HUES6 (cell line): ENCODE measurements around the gene THEM5.
"Not testable (repeated sequence)": the region's sequence is repeated elsewhere in the genome, so short reads cannot be mapped to it uniquely, and the experiment has no call there.

Experiments used
- H3K27ac ChIP-seq: 2 replicates; pipeline ENCODE4 v1.7.0; 2013; ENCODE audit warnings: low read depth, mild to moderate bottlenecking, low read length, inconsistent platforms
- H3K27me3 ChIP-seq: 2 replicates; pipeline ENCODE4 v1.6.1; 2013; ENCODE audit warnings: low read length; ENCODE audit not compliant: control insufficient read depth, insufficient read depth
- H3K36me3 ChIP-seq: 2 replicates; pipeline ENCODE4 v1.6.1; 2013; ENCODE audit warnings: low read length; ENCODE audit not compliant: control insufficient read depth, insufficient read depth
- H3K4me1 ChIP-seq: 2 replicates; pipeline ENCODE4 v1.6.1; 2013; ENCODE audit warnings: low read length; ENCODE audit not compliant: control insufficient read depth, insufficient read depth
- H3K4me3 ChIP-seq: 2 replicates; pipeline ENCODE4 v1.5.1; 2013; ENCODE audit warnings: low read depth, low read length
- H3K9ac ChIP-seq: one replicate; pipeline ENCODE4 v1.6.1; 2013; ENCODE audit warnings: mild to moderate bottlenecking, low read length
- H3K9me3 ChIP-seq: 2 replicates; pipeline ENCODE4 v1.6.1; 2013; ENCODE audit warnings: low read depth, low read length; ENCODE audit not compliant: control insufficient read depth, insufficient read depth

Gene THEM5

DNA sequence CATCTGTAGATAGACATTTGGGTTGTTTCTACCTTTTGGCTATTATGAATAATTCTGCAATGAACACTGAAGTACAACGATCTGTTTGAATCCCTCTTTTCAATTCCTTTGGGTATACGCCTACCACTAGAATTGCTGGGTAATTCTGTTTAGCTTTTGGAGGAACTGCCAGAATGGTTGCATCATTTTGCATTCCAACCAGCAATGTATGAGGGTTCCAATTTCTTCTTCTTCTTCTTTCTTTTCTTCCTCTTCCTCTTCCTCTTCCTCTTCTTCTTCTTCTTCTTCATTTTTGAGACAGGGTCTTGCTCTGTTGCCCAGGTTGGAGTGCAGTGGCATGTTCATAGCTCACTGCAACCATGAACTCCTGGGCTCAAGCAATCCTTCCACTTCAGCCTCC is 13.8 kb upstream of the THEM5 start:
- Histone ChIP-seq H3K27ac (no peak overlapping the region), H3K4me3 (no peak overlapping the region), H3K27me3 (peaks cover 29% of the 10 kb centered on the region), H3K36me3 (no peaks in the 10 kb centered on the region), H3K9me3 (no peaks in the 10 kb centered on the region), H3K9ac (no peak overlapping the region), H3K4me1 (no peaks in the 10 kb centered on the region)

DNA sequence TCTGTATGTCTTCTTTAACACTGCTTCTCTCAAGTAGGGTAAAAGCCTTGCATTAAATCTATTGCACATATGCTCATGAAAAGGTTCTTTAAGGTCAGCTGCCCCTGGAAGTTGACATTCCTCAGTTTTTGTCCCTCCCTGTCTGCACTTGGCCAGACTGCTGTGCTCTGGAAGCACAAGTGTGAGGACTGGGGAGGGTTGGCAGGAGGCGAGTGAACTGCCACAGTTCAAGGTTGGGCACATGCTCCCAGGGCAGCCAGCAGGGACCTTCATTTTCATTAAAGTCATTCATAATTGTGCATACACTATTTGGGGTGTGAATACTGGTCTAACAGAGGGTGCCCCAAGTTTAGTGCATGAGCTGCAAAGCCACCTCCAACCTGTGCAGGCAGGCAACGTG is 10.9 kb upstream of the THEM5 start:
- Histone ChIP-seq H3K4me1 (peaks cover 17% of the 10 kb centered on the region), H3K27ac (no peak overlapping the region), H3K9ac (no peak overlapping the region), H3K36me3 (no peaks in the 10 kb centered on the region), H3K27me3 (peaks cover 56% of the 10 kb centered on the region), H3K9me3 (no peaks in the 10 kb centered on the region), H3K4me3 (no peak overlapping the region)

DNA sequence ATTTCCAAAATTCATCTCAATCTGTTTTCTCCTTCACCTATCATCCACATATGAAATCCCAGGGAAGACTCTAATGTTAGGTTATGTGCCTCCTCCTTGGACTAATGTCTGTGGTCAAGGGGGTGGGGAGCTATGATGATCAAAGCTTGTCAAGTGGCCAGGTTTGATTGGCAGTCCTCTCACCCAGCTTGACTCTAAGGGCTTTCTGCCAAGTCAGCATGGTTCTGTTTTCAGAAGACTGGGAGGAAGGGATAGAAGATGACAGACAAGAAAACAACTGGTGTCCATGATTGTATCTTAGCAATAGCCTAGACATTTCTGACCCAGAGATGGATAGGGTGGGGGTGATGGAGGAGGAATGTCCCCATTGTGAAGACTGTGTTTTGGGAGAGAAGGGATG is 9.1 kb upstream of the THEM5 start:
- Histone ChIP-seq H3K36me3 (no peaks in the 10 kb centered on the region), H3K27me3 (peaks cover 74% of the 10 kb centered on the region), H3K9me3 (no peaks in the 10 kb centered on the region), H3K4me3 (no peak overlapping the region), H3K4me1 (peaks cover 17% of the 10 kb centered on the region), H3K9ac (no peak overlapping the region), H3K27ac (no peak overlapping the region)

DNA sequence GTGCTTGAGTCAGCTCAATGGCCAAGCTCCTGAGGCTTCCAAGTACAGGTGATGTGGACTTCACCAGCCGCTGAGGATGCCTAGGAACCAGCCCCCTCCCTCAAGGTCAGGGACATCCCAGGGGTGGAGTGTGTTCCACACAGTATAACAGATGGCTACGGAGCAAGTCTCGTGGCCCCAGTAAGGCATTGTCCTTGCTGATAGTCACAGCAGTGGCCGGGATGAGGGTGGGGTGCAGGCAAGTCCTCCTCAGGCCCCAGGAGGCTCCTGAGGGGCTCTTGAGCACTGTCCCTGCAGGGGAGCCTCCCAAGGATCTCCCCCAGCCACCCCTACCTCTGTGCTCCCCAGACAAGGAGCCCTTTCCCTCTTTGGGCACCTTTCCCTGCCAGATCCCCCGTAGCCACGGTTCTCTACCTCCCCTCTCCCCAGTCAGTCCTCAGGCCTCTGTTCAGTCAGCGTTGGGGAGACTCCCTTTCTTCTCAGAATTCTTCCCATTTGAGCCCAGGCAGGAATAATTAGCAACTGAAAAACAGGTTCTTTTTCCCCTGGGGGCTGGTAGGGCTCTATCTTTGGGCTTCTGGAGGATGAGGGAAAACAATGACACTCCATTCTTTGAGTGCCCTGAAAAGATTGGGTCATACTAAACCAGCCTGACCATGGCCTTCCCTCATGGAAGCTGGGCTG is 7.1 kb upstream of the THEM5 start:
- Histone ChIP-seq H3K4me3 (no peak overlapping the region), H3K9me3 (no peaks in the 10 kb centered on the region), H3K27me3 (peaks cover 80% of the 10 kb centered on the region), H3K4me1 (peaks cover 17% of the 10 kb centered on the region), H3K9ac (no peak overlapping the region), H3K27ac (no peak overlapping the region), H3K36me3 (no peaks in the 10 kb centered on the region)

- H3K27me3 ChIP-seq = peaks cover 75% of the 10 kb centered on the region
- no peak overlapping the region for H3K27ac ChIP-seq
- no peaks in the 10 kb centered on the region for H3K36me3 ChIP-seq
- H3K4me1 ChIP-seq = peaks cover 17% of the 10 kb centered on the region
- no peak overlapping the region for H3K9ac ChIP-seq
- no peak overlapping the region for H3K4me3 ChIP-seq
- H3K9me3 ChIP-seq = no peaks in the 10 kb centered on the region
Measured at GRCh38 chr1:151859891-151860293, 6.4 kb upstream of the THEM5 start.

GRCh38 chr1:151858886-151859665 is 5.6 kb upstream of the THEM5 start:
- H3K27me3 ChIP-seq = peaks cover 67% of the 10 kb centered on the region
- no peaks in the 10 kb centered on the region for H3K36me3 ChIP-seq
- no peaks in the 10 kb centered on the region for H3K9me3 ChIP-seq
- H3K27ac ChIP-seq = no peak overlapping the region
- H3K4me3 ChIP-seq = no peak overlapping the region
- peaks cover 17% of the 10 kb centered on the region for H3K4me1 ChIP-seq
- H3K9ac ChIP-seq = no peak overlapping the region

- no peaks in the 10 kb centered on the region for H3K36me3 ChIP-seq
- H3K27ac ChIP-seq = no peak overlapping the region
- H3K9me3 ChIP-seq = no peaks in the 10 kb centered on the region
- H3K27me3 ChIP-seq = peaks cover 59% of the 10 kb centered on the region
- H3K4me1 ChIP-seq = peaks cover 17% of the 10 kb centered on the region
- no peak overlapping the region for H3K9ac ChIP-seq
- no peak overlapping the region for H3K4me3 ChIP-seq
Measured at GRCh38 chr1:151858030-151858746, 4.7 kb upstream of the THEM5 start.

GRCh38 chr1:151855933-151856332 is 2.4 kb upstream of the THEM5 start:
- H3K27me3 ChIP-seq = peaks cover 49% of the 10 kb centered on the region

DNA sequence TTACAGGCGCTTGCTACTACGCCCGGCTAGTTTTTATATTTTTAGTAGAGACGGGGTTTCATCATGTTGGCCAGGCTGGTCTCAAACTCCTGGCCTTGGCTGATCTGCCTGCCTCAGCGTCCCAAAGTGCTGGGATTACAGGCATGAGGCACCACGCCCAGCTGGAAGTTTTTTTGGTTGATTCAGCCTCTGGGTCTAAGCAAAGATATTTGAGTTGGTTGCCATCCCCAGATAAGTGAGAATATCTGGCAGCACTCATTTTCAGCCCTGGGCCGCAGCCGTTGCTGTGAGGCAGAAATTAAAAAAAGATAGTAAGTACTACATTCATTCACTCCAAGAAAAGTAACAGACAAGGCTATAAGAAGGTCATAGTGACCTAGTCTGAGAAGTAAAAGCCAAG is 2.0 kb upstream of the THEM5 start:
- peaks cover 47% of the 10 kb centered on the region for H3K27me3 ChIP-seq
- not testable (repeated sequence) for H3K9ac ChIP-seq, H3K36me3 ChIP-seq, H3K4me1 ChIP-seq, H3K27ac ChIP-seq, H3K4me3 ChIP-seq, H3K9me3 ChIP-seq

More at GRCh38 chr1:151855933-151856332, 2.4 kb upstream of the THEM5 start:
- Histone ChIP-seq H3K4me3 (no peak overlapping the region), H3K36me3 (no peaks in the 10 kb centered on the region), H3K9ac (no peak overlapping the region), H3K9me3 (no peaks in the 10 kb centered on the region), H3K4me1 (peaks cover 10% of the 10 kb centered on the region), H3K27ac (no peak overlapping the region)

DNA sequence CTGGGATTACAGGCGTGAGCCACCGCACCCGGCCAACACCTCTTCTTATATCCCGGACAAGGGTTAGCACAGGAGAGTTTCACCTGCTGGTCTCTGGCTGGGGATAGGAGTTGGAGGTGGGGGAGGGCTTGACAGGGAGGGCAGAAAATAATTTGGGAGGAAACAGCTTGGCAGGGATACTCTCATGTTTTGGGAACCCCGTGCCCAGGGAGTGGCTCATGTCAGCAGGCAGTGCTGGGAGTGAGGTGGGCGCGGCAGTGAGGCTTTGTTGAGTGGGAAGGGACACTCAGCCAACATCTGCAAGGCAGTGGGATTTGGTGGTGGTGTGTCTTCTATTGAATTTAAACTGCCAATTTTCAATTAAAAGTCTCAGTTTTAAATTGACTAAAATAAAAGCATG is 1.1 kb upstream of the THEM5 start:
- Histone ChIP-seq H3K36me3 (no peaks in the 10 kb centered on the region), H3K4me1 (no peaks in the 10 kb centered on the region), H3K27me3 (peaks cover 44% of the 10 kb centered on the region), H3K27ac (no peak overlapping the region), H3K9ac (no peak overlapping the region), H3K9me3 (no peaks in the 10 kb centered on the region), H3K4me3 (no peak overlapping the region)

GRCh38 chr1:151852733-151853132 is 779 bp downstream of the THEM5 start:
- Histone ChIP-seq H3K4me3 (no peak overlapping the region), H3K27me3 (peaks cover 25% of the 10 kb centered on the region), H3K27ac (no peak overlapping the region), H3K36me3 (no peaks in the 10 kb centered on the region), H3K4me1 (peaks cover 5% of the 10 kb centered on the region; the same call in 1 of the 2 replicates), H3K9ac (no peak overlapping the region), H3K9me3 (no peaks in the 10 kb centered on the region)
